PFSK-1 (cell line): Measurements from ENCODE around the gene TSPO.

Experiments
- FOXP2 ChIP-seq: optimal IDR thresholded peaks from 2 replicates; pipeline ENCODE3; 2011; ENCODE audit warnings: borderline replicate concordance, control low read depth, inconsistent platforms; ENCODE audit not compliant: insufficient read depth; ENCODE audit errors: extremely low read length, extremely low read depth
- POLR2AphosphoS5 ChIP-seq: IDR thresholded peaks from 2 replicates; pipeline ENCODE4 v1.6.1; 2012; ENCODE audit warnings: low read depth, mild to moderate bottlenecking, control low read depth, low read length, moderate library complexity
- SIN3A ChIP-seq: IDR thresholded peaks from 2 replicates; pipeline ENCODE4 v1.6.1; 2012; ENCODE audit warnings: mild to moderate bottlenecking, low read length, moderate library complexity, borderline replicate concordance; ENCODE audit not compliant: insufficient read depth
- TAF1 ChIP-seq: IDR thresholded peaks from 2 replicates; pipeline ENCODE4 v1.6.1; 2012; ENCODE audit warnings: low read length, control low read depth, borderline replicate concordance; ENCODE audit not compliant: insufficient read depth
- TF ChIP-seq, protein P1 (sequence below), 2 experiments: IDR thresholded peaks; 2 replicates each; pipeline versions ENCODE4 v1.6.1 to v1.8.0; 2011 to 2012; ENCODE audit warnings: low read depth in 2 of 2, low read length in 2 of 2, control low read depth in 1 of 2, inconsistent platforms in 1 of 2, mild to moderate bottlenecking in 1 of 2, moderate library complexity in 1 of 2; ENCODE audit not compliant: insufficient read depth in 1 of 2

DNA sequence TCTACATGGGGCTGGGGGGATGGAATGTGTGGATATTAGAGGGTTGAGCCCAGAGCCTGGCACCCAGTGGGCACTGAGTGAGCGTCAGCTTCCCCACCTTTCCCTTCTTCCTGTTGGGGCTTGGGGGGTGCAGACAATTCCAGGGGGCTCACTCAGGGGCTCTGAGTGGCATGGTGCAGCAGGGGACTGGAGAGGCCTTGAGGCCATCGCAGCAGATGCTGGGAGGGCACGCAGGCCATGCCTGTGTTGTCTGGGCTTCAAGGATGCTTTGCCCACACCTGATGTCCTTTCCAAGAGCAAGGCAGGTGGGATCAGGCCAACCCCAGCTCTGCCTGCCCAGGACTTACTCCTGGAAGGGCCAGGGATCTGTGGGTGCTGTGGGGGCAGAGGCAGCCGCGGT, 46.8 kb downstream of the TSPO start:
- TF ChIP-seq TAF1 = no peak
- TF ChIP-seq POLR2AphosphoS5 = no peak
- TF ChIP-seq, protein P1, sequence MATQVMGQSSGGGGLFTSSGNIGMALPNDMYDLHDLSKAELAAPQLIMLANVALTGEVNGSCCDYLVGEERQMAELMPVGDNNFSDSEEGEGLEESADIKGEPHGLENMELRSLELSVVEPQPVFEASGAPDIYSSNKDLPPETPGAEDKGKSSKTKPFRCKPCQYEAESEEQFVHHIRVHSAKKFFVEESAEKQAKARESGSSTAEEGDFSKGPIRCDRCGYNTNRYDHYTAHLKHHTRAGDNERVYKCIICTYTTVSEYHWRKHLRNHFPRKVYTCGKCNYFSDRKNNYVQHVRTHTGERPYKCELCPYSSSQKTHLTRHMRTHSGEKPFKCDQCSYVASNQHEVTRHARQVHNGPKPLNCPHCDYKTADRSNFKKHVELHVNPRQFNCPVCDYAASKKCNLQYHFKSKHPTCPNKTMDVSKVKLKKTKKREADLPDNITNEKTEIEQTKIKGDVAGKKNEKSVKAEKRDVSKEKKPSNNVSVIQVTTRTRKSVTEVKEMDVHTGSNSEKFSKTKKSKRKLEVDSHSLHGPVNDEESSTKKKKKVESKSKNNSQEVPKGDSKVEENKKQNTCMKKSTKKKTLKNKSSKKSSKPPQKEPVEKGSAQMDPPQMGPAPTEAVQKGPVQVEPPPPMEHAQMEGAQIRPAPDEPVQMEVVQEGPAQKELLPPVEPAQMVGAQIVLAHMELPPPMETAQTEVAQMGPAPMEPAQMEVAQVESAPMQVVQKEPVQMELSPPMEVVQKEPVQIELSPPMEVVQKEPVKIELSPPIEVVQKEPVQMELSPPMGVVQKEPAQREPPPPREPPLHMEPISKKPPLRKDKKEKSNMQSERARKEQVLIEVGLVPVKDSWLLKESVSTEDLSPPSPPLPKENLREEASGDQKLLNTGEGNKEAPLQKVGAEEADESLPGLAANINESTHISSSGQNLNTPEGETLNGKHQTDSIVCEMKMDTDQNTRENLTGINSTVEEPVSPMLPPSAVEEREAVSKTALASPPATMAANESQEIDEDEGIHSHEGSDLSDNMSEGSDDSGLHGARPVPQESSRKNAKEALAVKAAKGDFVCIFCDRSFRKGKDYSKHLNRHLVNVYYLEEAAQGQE (IDR thresholded peaks at IDR 0.05; ENCODE audit: insufficient read depth in 1 of 2, low read depth in 2 of 2, low read length in 2 of 2) = no peak
- TF ChIP-seq SIN3A = no peak
- no peak for TF ChIP-seq FOXP2
